H1 (cell line): Measurements from ENCODE around the gene TTC3. TPM values are rescaled to one million over a fixed set of nuclear protein-coding genes. Genes with fewer than 3 reads are reported as not detected.

ENCODE experiments used
- CTCF ChIA-PET: fragments of 300-600 bp; sonication (Branson Sonifier 250); formaldehyde crosslinking; loops from one replicate; lab custom pipeline; 2021; ENCODE audit not compliant: partially characterized antibody; lab: Charles Lee
- POLR2A ChIA-PET: fragments of 300-600 bp; sonication (Branson Sonifier 250); formaldehyde crosslinking; loops from one replicate; lab custom pipeline; 2021; ENCODE audit warnings: inconsistent platforms; ENCODE audit not compliant: partially characterized antibody; lab: Charles Lee
- DNase-seq, 2 experiments: peaks; one replicate each; pipeline versions ENCODE4 v3.0.0 to v3.0.0-alpha.2; 2010 to 2022; ENCODE audit warnings: low spot score in 2 of 2, low read depth in 1 of 2, mixed read lengths in 1 of 2
- FAIRE-seq: peaks from 2 replicates; lab custom pipeline; 2011; peaks lifted over from hg19 to GRCh38; lab: Jason Lieb, UNC
- H2AFZ ChIP-seq: 2 replicates; pipeline ENCODE4 v1.8.1; 2012; ENCODE audit warnings: low read length, inconsistent platforms
- H2AK5ac ChIP-seq: 2 replicates; pipeline ENCODE4 v1.6.1; 2013; ENCODE audit warnings: low read depth, low read length
- H2BK120ac ChIP-seq: replicated peaks from 2 replicates; pipeline ENCODE3; 2013; ENCODE audit warnings: low read depth, low read length, inconsistent platforms
- H2BK12ac ChIP-seq: 2 replicates; pipeline ENCODE4 v1.6.1; 2013; ENCODE audit warnings: low read depth, low read length
- H2BK15ac ChIP-seq: 2 replicates; pipeline ENCODE4 v1.6.1; 2013; ENCODE audit warnings: low read length
- H2BK20ac ChIP-seq: 2 replicates; pipeline ENCODE4 v1.6.1; 2013; ENCODE audit warnings: low read length
- H2BK5ac ChIP-seq: 2 replicates; pipeline ENCODE4 v1.6.1; 2013; ENCODE audit warnings: low read depth, low read length
- H3K14ac ChIP-seq: 2 replicates; pipeline ENCODE4 v1.6.1; 2013; ENCODE audit warnings: inconsistent platforms; ENCODE audit not compliant: insufficient read length
- H3K18ac ChIP-seq: 2 replicates; pipeline ENCODE4 v1.6.1; 2013; ENCODE audit warnings: low read length; ENCODE audit errors: extremely low read depth
- H3K23ac ChIP-seq: 2 replicates; pipeline ENCODE4 v1.6.1; 2013; ENCODE audit warnings: inconsistent platforms; ENCODE audit not compliant: insufficient read length
- H3K23me2 ChIP-seq: 2 replicates; pipeline ENCODE4 v1.6.1; 2013; ENCODE audit warnings: low read depth, low read length
- H3K27ac ChIP-seq: 2 replicates; pipeline ENCODE4 v1.6.1; 2011; ENCODE audit warnings: low read depth, low read length, inconsistent platforms
- H3K27me3 ChIP-seq, 4 experiments: replicated peaks in 1 of 4; 1 replicate in 1 of 4; 2 replicates in 3 of 4; pipeline versions ENCODE4 v1.6.1 to v1.8.1; 2011 to 2013; ENCODE audit warnings: low read length in 3 of 4, mild to moderate bottlenecking in 3 of 4, inconsistent platforms in 2 of 4, mixed read lengths in 2 of 4, moderate library complexity in 1 of 4; ENCODE audit not compliant: control insufficient read depth in 3 of 4, insufficient read depth in 3 of 4; ENCODE audit errors: extremely low read depth in 1 of 4
- H3K36me3 ChIP-seq, 4 experiments: 2 replicates each; pipeline versions ENCODE4 v1.6.1 to v1.8.1; 2011 to 2013; ENCODE audit warnings: mild to moderate bottlenecking in 4 of 4, low read length in 3 of 4, moderate library complexity in 2 of 4, control low read depth in 1 of 4, inconsistent platforms in 1 of 4; ENCODE audit not compliant: insufficient read depth in 4 of 4, control insufficient read depth in 2 of 4
- H3K4ac ChIP-seq: replicated peaks from 2 replicates; pipeline ENCODE3; 2013; ENCODE audit warnings: low read length, low read depth, mixed read lengths, inconsistent platforms; ENCODE audit not compliant: insufficient read length
- H3K4me1 ChIP-seq, 4 experiments: replicated peaks in 1 of 4; 1 replicate in 1 of 4; 2 replicates in 3 of 4; pipeline versions ENCODE4 v1.6.1 to v1.8.1; 2011 to 2013; ENCODE audit warnings: low read length in 3 of 4, inconsistent platforms in 2 of 4, mixed read lengths in 1 of 4; ENCODE audit not compliant: insufficient read depth in 4 of 4, control insufficient read depth in 3 of 4
- H3K4me2 ChIP-seq, 2 experiments: 2 replicates each; pipeline versions ENCODE4 v1.6.1 to v1.8.1; 2011 to 2013; ENCODE audit warnings: low read depth in 2 of 2, low read length in 2 of 2, control low read depth in 1 of 2, inconsistent platforms in 1 of 2, mild to moderate bottlenecking in 1 of 2; ENCODE audit not compliant: insufficient read depth in 1 of 2
- H3K4me3 ChIP-seq, 4 experiments: fragments of 200-600, 300-600 bp in 1 of 4; sonication (generic), shearing (Covaris generic), sonication (Bioruptor Twin) in 1 of 4; 2 replicates each; pipeline versions ENCODE4 v1.5.1 to v1.8.1; 2011 to 2016; ENCODE audit warnings: low read length in 4 of 4, low read depth in 3 of 4, control low read depth in 2 of 4, inconsistent platforms in 2 of 4, mild to moderate bottlenecking in 2 of 4, mixed read lengths in 1 of 4, moderate library complexity in 1 of 4; ENCODE audit not compliant: insufficient read depth in 2 of 4; ENCODE audit errors: extremely low read depth in 1 of 4
- H3K56ac ChIP-seq: replicated peaks from 2 replicates; pipeline ENCODE3; 2013; ENCODE audit warnings: low read depth, mild to moderate bottlenecking, mixed read lengths, low read length, inconsistent platforms; ENCODE audit not compliant: insufficient read length
- H3K79me1 ChIP-seq: 2 replicates; pipeline ENCODE4 v1.6.1; 2013; ENCODE audit warnings: low read depth, low read length, control low read depth
- H3K79me2 ChIP-seq, 2 experiments: 2 replicates each; pipeline versions ENCODE4 v1.6.1 to v1.8.1; 2012 to 2013; ENCODE audit warnings: low read length in 2 of 2, mild to moderate bottlenecking in 2 of 2, inconsistent platforms in 1 of 2; ENCODE audit not compliant: insufficient read depth in 2 of 2, control insufficient read depth in 1 of 2
- H3K9ac ChIP-seq, 4 experiments: replicated peaks in 1 of 4; 1 replicate in 1 of 4; 2 replicates in 3 of 4; pipeline versions ENCODE4 v1.6.1 to v1.8.1; 2011 to 2013; ENCODE audit warnings: low read depth in 3 of 4, low read length in 3 of 4, control low read depth in 2 of 4, mild to moderate bottlenecking in 2 of 4, moderate library complexity in 2 of 4, inconsistent platforms in 1 of 4; ENCODE audit errors: extremely low read depth in 1 of 4
- H3K9me3 ChIP-seq, 2 experiments: 2 replicates each; pipeline versions ENCODE4 v1.6.1 to v1.8.1; 2012 to 2013; ENCODE audit warnings: mild to moderate bottlenecking in 2 of 2, moderate library complexity in 2 of 2, control low read depth in 1 of 2, inconsistent platforms in 1 of 2, low read depth in 1 of 2, low read length in 1 of 2, mixed read lengths in 1 of 2; ENCODE audit not compliant: insufficient read depth in 2 of 2
- H4K20me1 ChIP-seq, 2 experiments: replicated peaks in 1 of 2; 2 replicates each; pipeline versions ENCODE3 to v1.8.1; 2011 to 2013; ENCODE audit warnings: inconsistent platforms in 2 of 2, low read length in 2 of 2, mild to moderate bottlenecking in 1 of 2; ENCODE audit not compliant: insufficient read depth in 2 of 2, control insufficient read depth in 1 of 2
- H4K5ac ChIP-seq: 2 replicates; pipeline ENCODE4 v1.6.1; 2013; ENCODE audit warnings: low read length, low read depth, mixed read lengths, inconsistent platforms; ENCODE audit not compliant: insufficient read length
- H4K8ac ChIP-seq: 2 replicates; pipeline ENCODE4 v1.8.0; 2013; ENCODE audit warnings: mild to moderate bottlenecking, moderate library complexity, low read length, inconsistent platforms; ENCODE audit not compliant: insufficient read depth; ENCODE audit errors: extremely low read depth
- H4K91ac ChIP-seq: replicated peaks from 2 replicates; pipeline ENCODE3; 2013; ENCODE audit warnings: low read length, mixed read lengths, inconsistent platforms; ENCODE audit not compliant: insufficient read length
- BACH1 ChIP-seq: IDR thresholded peaks from 2 replicates; pipeline ENCODE4 v1.6.1; 2012; ENCODE audit warnings: low read length, improper control_type of control experiment
- CBX5 ChIP-seq: fragments of 300-800, 300-1000 bp; sonication (generic); IDR thresholded peaks from 2 replicates; pipeline ENCODE4 v1.7.1; 2016; ENCODE audit warnings: antibody characterized with exemption, low read length, low read depth
- CEBPB ChIP-seq: IDR thresholded peaks from 2 replicates; pipeline ENCODE4 v1.6.1; 2012; ENCODE audit warnings: low read depth, low read length
- CHD2 ChIP-seq: IDR thresholded peaks from 2 replicates; pipeline ENCODE4 v1.6.1; 2012; ENCODE audit warnings: low read length, improper control_type of control experiment
- EP300 ChIP-seq, 2 experiments: IDR thresholded peaks; 1 replicate in 1 of 2; 2 replicates in 1 of 2; pipeline ENCODE4 v1.6.1; 2011 to 2012; ENCODE audit warnings: low read depth in 2 of 2, low read length in 2 of 2, mild to moderate bottlenecking in 2 of 2, borderline replicate concordance in 1 of 2, inconsistent platforms in 1 of 2, moderate library complexity in 1 of 2
- HDAC2 ChIP-seq, 2 experiments: fragments of 300-600 bp in 1 of 2; sonication (generic) in 1 of 2; IDR thresholded peaks; 2 replicates each; pipeline ENCODE4 v1.6.1; 2011 to 2012; ENCODE audit warnings: low read depth in 2 of 2, low read length in 2 of 2, mild to moderate bottlenecking in 2 of 2, moderate library complexity in 2 of 2, borderline replicate concordance in 1 of 2, inconsistent platforms in 1 of 2
- HDAC6 ChIP-seq: IDR thresholded peaks from one replicate; pipeline ENCODE4 v1.7.1; 2012; ENCODE audit warnings: low read depth, mild to moderate bottlenecking, inconsistent platforms, low read length, moderate library complexity
- POLR2AphosphoS5 ChIP-seq: IDR thresholded peaks from 2 replicates; pipeline ENCODE4 v1.6.1; 2011; ENCODE audit warnings: low read depth, low read length
- RFX5 ChIP-seq: IDR thresholded peaks from 2 replicates; pipeline ENCODE4 v1.6.1; 2011; ENCODE audit warnings: low read depth, low read length, improper control_type of control experiment, borderline replicate concordance
- RNF2 ChIP-seq: fragments of 200-900, 300-1000 bp; sonication (generic); IDR thresholded peaks from 2 replicates; pipeline ENCODE4 v1.7.1; 2016; ENCODE audit warnings: borderline replicate concordance, low read depth, mild to moderate bottlenecking, antibody characterized with exemption, low read length; ENCODE audit not compliant: poor library complexity, severe bottlenecking; ENCODE audit errors: missing control alignments
- SIRT6 ChIP-seq: IDR thresholded peaks from one replicate; pipeline ENCODE4 v1.7.1; 2012; ENCODE audit warnings: low read length, inconsistent platforms
- WGBS, 2 experiments: shearing (Covaris generic) in 1 of 2; methylation state at CpG; one replicate each; pipeline versions ENCODE4 v1.1.6 to v1.1.7; 2013 to 2015; ENCODE audit warnings: low lambda C conversion rate in 2 of 2, mixed read lengths in 2 of 2, inconsistent platforms in 1 of 2, low coverage in 1 of 2, missing lambda C conversion rate in 1 of 2; ENCODE audit not compliant: insufficient replicate concordance in 2 of 2, insufficient coverage in 1 of 2, insufficient read length in 1 of 2; ENCODE audit errors: extremely low coverage in 1 of 2, missing lambda C conversion rate in 1 of 2; 5-methylcytosine and 5-hydroxymethylcytosine counted together
- polyA plus RNA-seq, 7 experiments: library from polyadenylated mRNA; depleted of rRNA in 3 of 7; stranded (reverse) in 5 of 7; unstranded in 2 of 7; fragments of >200 nt in 5 of 7; fragments of 200-250 nt in 2 of 7; gene quantifications; 1 replicate in 5 of 7; 2 replicates in 1 of 7; 4 replicates in 1 of 7; pipeline versions ENCODE4 v1.2.1 to v1.2.3, GENCODE V29; 2011 to 2013; ENCODE audit warnings: missing spikeins in 2 of 7, mixed read lengths in 2 of 7
- total RNA-seq: library from RNA; stranded (reverse); fragmentation: NEBNext Ultra II Directional; extraction: Animal tissue kit (Norgen Biotek cat#: 25700); gene quantifications from 2 replicates; pipeline ENCODE4 v1.2.1, GENCODE V29; 2021
- TF ChIP-seq, protein P1 (sequence below): IDR thresholded peaks from 2 replicates; pipeline ENCODE4 v1.6.1; 2012; ENCODE audit warnings: low read length, inconsistent platforms

TTC3 gene
- total and polyA plus RNA-seq, 2 of the 8 experiments (the other 6 are each of a cell fraction or from before 2014, with no cell fraction given): 11.0 to 36.2 TPM

DNA sequence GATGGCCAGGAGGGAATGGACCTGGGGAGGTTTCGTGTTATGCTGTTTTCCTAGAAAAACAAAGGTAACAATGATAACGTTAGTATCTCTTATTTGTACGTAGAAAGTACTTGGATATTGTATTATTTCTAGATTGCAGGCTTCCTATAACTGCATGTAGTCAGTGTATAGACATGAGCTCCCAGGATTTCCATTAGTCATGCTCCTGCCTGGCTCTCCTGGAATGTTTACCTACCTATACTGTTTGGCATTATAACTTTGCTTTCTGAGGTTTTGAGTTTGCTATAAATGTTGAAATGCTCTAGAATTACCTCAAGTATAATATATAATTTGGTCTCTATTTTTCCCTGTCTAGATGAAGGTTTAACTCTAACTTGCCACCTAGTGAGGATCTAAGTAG lies 66.1 kb downstream of the TTC3 start:
- Histone ChIP-seq H2AFZ (no peak overlapping the region), H4K91ac (no peak overlapping the region), H4K5ac (no peak overlapping the region), H3K79me1 (no peaks in the 10 kb centered on the region), H2BK15ac (no peak overlapping the region), H2BK120ac (no peak overlapping the region), H4K8ac (no peak overlapping the region), H2AK5ac (no peak overlapping the region), H3K27ac (no peak overlapping the region), H3K23me2 (no peaks in the 10 kb centered on the region), H2BK12ac (no peak overlapping the region), H2BK20ac (no peak overlapping the region), H3K79me2 (no peaks in the 10 kb centered on the region), H3K18ac (no peak overlapping the region), H3K4me3 (no peak overlapping the region), H3K14ac (no peak overlapping the region), H3K36me3 (peaks cover 0 to 17% (median 12%) of the 10 kb centered on the region in 4 experiments; a peak in 6 of 8 replicates), H3K4me2 (peak overlapping the region in 1 of 2 experiments; percentile 45; a peak in 2 of 4 replicates), H3K9me3 (no peaks in the 10 kb centered on the region), H3K4me1 (peaks cover 0 to 9% (median 0%) of the 10 kb centered on the region in 4 experiments; a peak in 2 of 7 replicates), H3K9ac (no peak overlapping the region), H3K27me3 (no peaks in the 10 kb centered on the region), H3K23ac (no peak overlapping the region), H4K20me1 (no peaks in the 10 kb centered on the region), H2BK5ac (no peak overlapping the region), H3K56ac (no peak overlapping the region), H3K4ac (no peak overlapping the region)
- FAIRE-seq (no peak), DNase-seq (no peak)
- CTCF ChIA-PET: no interaction called here
- POLR2A ChIA-PET: no interaction called here
- WGBS, 2 experiments: 93% methylated on average over 3 of the region's 3 CpGs; no CpG with 5 or more reads in 1 of the 2 experiments
- no peak for TF ChIP-seq RNF2
- no peak for TF ChIP-seq POLR2AphosphoS5
- no peak for TF ChIP-seq CHD2
- no peak for TF ChIP-seq RFX5
- no peak for TF ChIP-seq EP300 (IDR thresholded peaks at IDR 0.05; ENCODE audit: borderline replicate concordance in 1 of 2, low read depth in 2 of 2, low read length in 2 of 2)
- TF ChIP-seq, protein P1, sequence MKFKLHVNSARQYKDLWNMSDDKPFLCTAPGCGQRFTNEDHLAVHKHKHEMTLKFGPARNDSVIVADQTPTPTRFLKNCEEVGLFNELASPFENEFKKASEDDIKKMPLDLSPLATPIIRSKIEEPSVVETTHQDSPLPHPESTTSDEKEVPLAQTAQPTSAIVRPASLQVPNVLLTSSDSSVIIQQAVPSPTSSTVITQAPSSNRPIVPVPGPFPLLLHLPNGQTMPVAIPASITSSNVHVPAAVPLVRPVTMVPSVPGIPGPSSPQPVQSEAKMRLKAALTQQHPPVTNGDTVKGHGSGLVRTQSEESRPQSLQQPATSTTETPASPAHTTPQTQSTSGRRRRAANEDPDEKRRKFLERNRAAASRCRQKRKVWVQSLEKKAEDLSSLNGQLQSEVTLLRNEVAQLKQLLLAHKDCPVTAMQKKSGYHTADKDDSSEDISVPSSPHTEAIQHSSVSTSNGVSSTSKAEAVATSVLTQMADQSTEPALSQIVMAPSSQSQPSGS: no peak
- TF ChIP-seq HDAC6: no peak
- no peak for TF ChIP-seq CEBPB
- TF ChIP-seq SIRT6: no peak
- TF ChIP-seq HDAC2 (IDR thresholded peaks at IDR 0.05; ENCODE audit: borderline replicate concordance in 1 of 2, low read depth in 2 of 2, low read length in 2 of 2): no peak
- no peak for TF ChIP-seq CBX5
- TF ChIP-seq BACH1: no peak
